Parathyroid adenoma (tissue), 2 donors: ENCODE data around the gene RNF39.
A peak's percentile ranks its signal among the peaks of the same experiment; 100 is the strongest.

ENCODE experiments used
- H2AFZ ChIP-seq: fragments of 300-600 bp; sonication (generic); one replicate; pipeline ENCODE4 v1.7.0; 2017; ENCODE audit warnings: antibody characterized with exemption, mild to moderate bottlenecking
- H3K27ac ChIP-seq: fragments of 300-600 bp; sonication (generic); one replicate; pipeline ENCODE4 v1.7.0; 2017
- H3K27me3 ChIP-seq: fragments of 300-600 bp; sonication (generic); one replicate; pipeline ENCODE4 v1.7.0; 2017; ENCODE audit warnings: low read length; ENCODE audit not compliant: control insufficient read depth, insufficient read depth
- H3K36me3 ChIP-seq: fragments of 300-600 bp; sonication (generic); one replicate; pipeline ENCODE4 v1.7.0; 2017; ENCODE audit warnings: low read length; ENCODE audit not compliant: control insufficient read depth, insufficient read depth
- H3K4me1 ChIP-seq: fragments of 300-600 bp; sonication (generic); one replicate; pipeline ENCODE4 v1.7.0; 2017; ENCODE audit warnings: control low read depth
- H3K4me2 ChIP-seq: fragments of 300-600 bp; sonication (generic); one replicate; pipeline ENCODE4 v1.7.0; 2017; ENCODE audit warnings: low read length
- H3K4me3 ChIP-seq: fragments of 300-600 bp; sonication (generic); one replicate; pipeline ENCODE4 v1.7.0; 2017; ENCODE audit warnings: low read depth, low read length
- H3K79me2 ChIP-seq: fragments of 300-600 bp; sonication (generic); one replicate; pipeline ENCODE4 v1.7.0; 2017; ENCODE audit warnings: control low read depth
- H3K9ac ChIP-seq: fragments of 300-600 bp; sonication (generic); one replicate; pipeline ENCODE4 v1.7.0; 2017; ENCODE audit warnings: mild to moderate bottlenecking
- H3K9me3 ChIP-seq: fragments of 300-600 bp; sonication (generic); one replicate; pipeline ENCODE4 v1.7.0; 2017; ENCODE audit warnings: low read length; ENCODE audit not compliant: control insufficient read depth
- TF ChIP-seq, protein P1 (sequence below): fragments of 300-600 bp; sonication (generic); IDR thresholded peaks from one replicate; pipeline ENCODE4 v1.7.0; 2017; ENCODE audit warnings: antibody characterized with exemption, mild to moderate bottlenecking
- donor health status: primary hyperparathyroidism.

RNF39 gene

DNA sequence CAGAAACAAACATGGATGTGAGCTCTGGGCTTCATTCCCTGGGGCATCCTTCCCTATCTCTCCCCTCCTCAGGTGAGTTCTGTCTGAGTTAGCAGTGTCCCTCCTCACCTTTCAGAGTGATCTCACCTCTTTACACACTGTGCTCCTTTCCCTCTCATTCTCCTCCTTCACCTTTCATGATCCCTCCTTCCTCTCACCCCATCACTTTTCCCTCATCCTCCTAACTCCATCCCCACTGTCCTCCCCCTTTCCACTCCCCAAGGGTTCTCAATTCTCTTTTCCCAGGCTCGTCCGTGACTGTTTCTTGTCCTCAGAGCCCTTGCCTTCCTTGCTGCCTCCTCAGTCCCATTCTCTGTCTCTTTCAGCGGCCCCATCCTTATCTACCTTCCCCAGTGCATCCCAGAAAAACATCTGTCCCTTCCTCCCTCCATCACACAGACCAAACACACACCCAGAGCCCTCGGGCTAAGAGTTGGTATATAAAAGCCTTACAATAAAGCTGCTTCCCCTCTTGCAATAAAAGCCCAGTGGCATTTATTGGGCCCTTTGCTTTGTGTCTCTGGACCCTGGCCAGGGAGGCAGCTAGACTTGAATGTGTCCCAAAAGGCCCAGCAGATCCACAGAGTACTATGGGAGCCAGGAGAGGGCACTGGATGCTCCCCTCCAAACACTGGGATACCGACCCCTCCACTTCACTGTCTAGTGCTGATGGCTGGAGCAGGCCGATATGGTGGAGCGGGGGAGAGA lies 1.9 kb downstream of the RNF39 start:
- no peak overlapping the region for H3K9ac ChIP-seq
- no peak overlapping the region for H3K27ac ChIP-seq
- H3K36me3 ChIP-seq: no peaks in the 10 kb centered on the region
- no peak overlapping the region for H3K4me3 ChIP-seq
- H3K4me2 ChIP-seq: no peak overlapping the region
- TF ChIP-seq, protein P1, sequence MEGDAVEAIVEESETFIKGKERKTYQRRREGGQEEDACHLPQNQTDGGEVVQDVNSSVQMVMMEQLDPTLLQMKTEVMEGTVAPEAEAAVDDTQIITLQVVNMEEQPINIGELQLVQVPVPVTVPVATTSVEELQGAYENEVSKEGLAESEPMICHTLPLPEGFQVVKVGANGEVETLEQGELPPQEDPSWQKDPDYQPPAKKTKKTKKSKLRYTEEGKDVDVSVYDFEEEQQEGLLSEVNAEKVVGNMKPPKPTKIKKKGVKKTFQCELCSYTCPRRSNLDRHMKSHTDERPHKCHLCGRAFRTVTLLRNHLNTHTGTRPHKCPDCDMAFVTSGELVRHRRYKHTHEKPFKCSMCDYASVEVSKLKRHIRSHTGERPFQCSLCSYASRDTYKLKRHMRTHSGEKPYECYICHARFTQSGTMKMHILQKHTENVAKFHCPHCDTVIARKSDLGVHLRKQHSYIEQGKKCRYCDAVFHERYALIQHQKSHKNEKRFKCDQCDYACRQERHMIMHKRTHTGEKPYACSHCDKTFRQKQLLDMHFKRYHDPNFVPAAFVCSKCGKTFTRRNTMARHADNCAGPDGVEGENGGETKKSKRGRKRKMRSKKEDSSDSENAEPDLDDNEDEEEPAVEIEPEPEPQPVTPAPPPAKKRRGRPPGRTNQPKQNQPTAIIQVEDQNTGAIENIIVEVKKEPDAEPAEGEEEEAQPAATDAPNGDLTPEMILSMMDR: no peak
- no peaks in the 10 kb centered on the region for H3K79me2 ChIP-seq
- H3K27me3 ChIP-seq: no peaks in the 10 kb centered on the region
- H3K4me1 ChIP-seq: peaks cover 8% of the 10 kb centered on the region
- H2AFZ ChIP-seq: no peak overlapping the region
- no peaks in the 10 kb centered on the region for H3K9me3 ChIP-seq

DNA sequence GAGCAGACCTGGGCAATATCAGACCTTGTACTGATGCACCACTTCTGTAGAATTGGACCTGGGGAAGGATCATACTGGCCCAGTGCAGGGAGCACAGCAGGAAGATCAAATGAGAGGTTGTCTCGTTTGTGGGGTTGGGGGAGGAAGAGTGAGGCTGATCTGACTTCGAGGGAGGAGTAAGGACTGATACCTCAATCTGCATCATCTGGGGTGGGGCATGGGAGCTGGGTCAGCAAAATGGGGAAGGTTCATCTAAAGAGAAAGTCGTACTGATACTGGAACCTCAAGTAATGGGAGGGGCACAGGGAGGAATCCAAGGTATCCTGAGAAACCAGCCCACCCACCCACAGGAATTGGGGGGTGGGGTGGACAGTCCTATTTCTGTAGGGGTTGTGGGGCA lies 3.7 kb downstream of the RNF39 start:
- Histone ChIP-seq H3K4me3 (no peak overlapping the region), H3K4me2 (no peak overlapping the region), H3K9me3 (no peaks in the 10 kb centered on the region), H3K9ac (no peak overlapping the region), H3K27ac (no peak overlapping the region), H3K4me1 (peaks cover 13% of the 10 kb centered on the region), H3K36me3 (no peaks in the 10 kb centered on the region), H3K79me2 (no peaks in the 10 kb centered on the region), H2AFZ (no peak overlapping the region), H3K27me3 (no peaks in the 10 kb centered on the region)
- TF ChIP-seq, protein P1: no peak

DNA sequence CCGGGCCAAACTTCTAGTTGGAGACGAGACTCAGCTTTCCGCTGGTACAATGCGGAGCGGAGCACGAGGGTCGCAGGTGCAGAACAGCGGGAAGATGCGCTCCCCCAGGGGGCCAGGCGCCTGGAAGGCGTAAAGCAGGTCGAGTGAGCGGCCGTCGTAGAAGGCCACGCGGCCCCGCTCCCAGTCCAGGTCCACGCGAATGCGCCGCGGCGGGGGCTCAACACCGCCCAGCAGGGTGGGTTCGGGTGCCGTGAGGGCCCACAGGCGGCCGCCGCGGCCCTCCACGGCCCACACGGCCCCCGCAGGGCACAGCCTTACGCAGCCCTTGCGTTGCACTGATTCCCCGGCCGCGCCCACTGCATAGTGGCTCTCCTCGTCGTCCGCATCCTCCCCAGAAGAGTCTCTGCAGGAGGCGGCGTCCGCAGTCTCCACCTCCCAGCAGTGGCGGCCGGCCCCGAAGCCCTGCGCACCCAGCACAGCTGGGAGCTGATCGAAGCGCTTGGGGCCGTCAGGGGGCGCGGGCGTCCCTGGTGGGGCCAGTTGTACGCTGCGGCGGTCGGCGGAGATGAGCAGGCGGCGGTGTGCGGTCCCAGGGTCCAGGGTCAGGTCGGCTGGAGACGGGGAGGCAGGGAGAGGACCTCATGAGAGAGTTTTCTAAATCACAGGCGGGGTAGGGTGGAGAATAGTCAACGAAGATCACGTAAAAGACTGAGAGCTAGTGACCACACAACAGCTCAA lies 4.3 kb downstream of the RNF39 start:
- TF ChIP-seq, protein P1: no peak

DNA sequence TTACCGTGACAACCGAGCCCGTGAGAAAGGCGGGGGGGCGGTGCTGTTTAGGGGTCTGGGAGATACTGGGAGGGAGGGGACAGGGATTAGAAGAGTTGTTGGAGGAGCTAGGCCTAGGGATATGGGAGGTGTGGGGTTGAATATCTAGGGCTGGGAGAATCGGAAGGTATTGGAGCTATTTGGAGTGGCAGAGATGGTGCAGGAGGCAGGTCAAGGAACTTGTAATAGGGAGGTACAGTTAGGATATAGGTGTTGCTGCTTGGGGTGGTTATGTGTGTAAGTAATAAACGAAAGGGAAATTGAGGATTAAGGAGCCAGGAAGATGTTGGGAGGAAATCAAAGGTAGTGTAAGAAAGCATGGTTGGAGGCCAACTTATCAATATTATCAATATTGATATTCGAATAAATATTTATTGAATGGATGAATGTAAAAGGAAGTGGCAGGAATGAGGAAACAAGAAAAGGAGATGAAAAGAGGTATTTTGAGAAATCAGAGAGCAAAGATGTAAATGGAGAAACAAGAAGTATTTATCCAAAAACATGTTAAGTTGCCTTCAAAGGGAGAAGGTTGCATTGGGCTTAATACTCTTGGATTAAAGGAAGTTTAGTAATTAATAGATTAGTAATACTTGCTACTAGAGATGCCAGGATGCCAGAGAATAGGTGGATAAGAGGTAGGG lies 8.0 kb downstream of the RNF39 start:
- Histone ChIP-seq H3K4me3 (peak overlapping the region; percentile 78), H3K4me2 (peak overlapping the region; percentile 90), H3K79me2 (no peaks in the 10 kb centered on the region), H3K36me3 (no peaks in the 10 kb centered on the region), H3K27ac (peak overlapping the region; percentile 86), H3K9ac (peak overlapping the region; percentile 17), H3K4me1 (peaks cover 5% of the 10 kb centered on the region), H3K27me3 (no peaks in the 10 kb centered on the region), H2AFZ (peak overlapping the region; percentile 90), H3K9me3 (no peaks in the 10 kb centered on the region)
- TF ChIP-seq, protein P1: no peak

More for the DNA sequence above, 4.3 kb downstream of the RNF39 start:
- Histone ChIP-seq H3K4me3 (no peak overlapping the region), H3K4me2 (no peak overlapping the region), H3K27me3 (no peaks in the 10 kb centered on the region), H3K27ac (no peak overlapping the region), H3K9me3 (no peaks in the 10 kb centered on the region), H3K79me2 (no peaks in the 10 kb centered on the region), H3K9ac (no peak overlapping the region), H2AFZ (no peak overlapping the region), H3K36me3 (no peaks in the 10 kb centered on the region), H3K4me1 (peaks cover 13% of the 10 kb centered on the region)
